Adipocyte (in vitro differentiated cells): ENCODE measurements around the gene PCDHA1.
"Not testable (repeated sequence)": the region's sequence is repeated elsewhere in the genome, so short reads cannot be mapped to it uniquely, and the experiment has no call there.

Source experiments
- DNase-seq: peaks from one replicate; pipeline ENCODE4 v3.0.0-alpha.2; 2015; ENCODE audit warnings: low read depth
- H3K27me3 ChIP-seq: replicated peaks from 2 replicates; pipeline ENCODE4 v1.7.0; 2013; ENCODE audit warnings: mild to moderate bottlenecking, low read length, moderate library complexity; ENCODE audit not compliant: control insufficient read depth, insufficient read depth
- H3K36me3 ChIP-seq: 2 replicates; pipeline ENCODE4 v1.7.0; 2013; ENCODE audit warnings: low read length, mild to moderate bottlenecking, moderate library complexity; ENCODE audit not compliant: control insufficient read depth, insufficient read depth, severe bottlenecking
- H3K4me1 ChIP-seq: 2 replicates; pipeline ENCODE4 v1.7.0; 2013; ENCODE audit warnings: mild to moderate bottlenecking, low read length, moderate library complexity; ENCODE audit not compliant: control insufficient read depth, insufficient read depth
- H3K4me3 ChIP-seq: 2 replicates; pipeline ENCODE4 v1.7.0; 2013; ENCODE audit warnings: mild to moderate bottlenecking, low read length, moderate library complexity
- H3K9ac ChIP-seq: 2 replicates; pipeline ENCODE4 v1.7.0; 2013; ENCODE audit warnings: mild to moderate bottlenecking, low read length, moderate library complexity
- H3K9me3 ChIP-seq: 2 replicates; pipeline ENCODE4 v1.7.0; 2013; ENCODE audit warnings: mild to moderate bottlenecking, low read length, moderate library complexity; ENCODE audit not compliant: control insufficient read depth

Gene PCDHA1

DNA sequence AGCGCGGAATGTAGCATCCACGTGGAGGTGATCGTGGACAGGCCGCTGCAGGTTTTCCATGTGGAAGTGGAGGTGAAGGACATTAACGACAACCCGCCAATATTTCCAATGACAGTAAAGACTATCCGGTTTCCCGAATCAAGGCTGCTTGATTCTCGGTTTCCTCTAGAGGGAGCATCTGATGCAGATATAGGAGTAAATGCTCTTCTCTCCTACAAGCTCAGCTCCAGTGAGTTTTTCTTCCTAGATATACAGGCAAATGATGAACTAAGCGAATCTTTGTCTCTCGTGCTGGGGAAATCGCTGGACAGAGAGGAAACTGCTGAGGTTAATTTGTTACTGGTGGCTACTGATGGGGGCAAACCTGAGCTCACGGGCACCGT, 9.3 kb downstream of the PCDHA1 start:
- no peaks in the 10 kb centered on the region for H3K4me1 ChIP-seq
- peaks cover 54% of the 10 kb centered on the region for H3K9me3 ChIP-seq

DNA sequence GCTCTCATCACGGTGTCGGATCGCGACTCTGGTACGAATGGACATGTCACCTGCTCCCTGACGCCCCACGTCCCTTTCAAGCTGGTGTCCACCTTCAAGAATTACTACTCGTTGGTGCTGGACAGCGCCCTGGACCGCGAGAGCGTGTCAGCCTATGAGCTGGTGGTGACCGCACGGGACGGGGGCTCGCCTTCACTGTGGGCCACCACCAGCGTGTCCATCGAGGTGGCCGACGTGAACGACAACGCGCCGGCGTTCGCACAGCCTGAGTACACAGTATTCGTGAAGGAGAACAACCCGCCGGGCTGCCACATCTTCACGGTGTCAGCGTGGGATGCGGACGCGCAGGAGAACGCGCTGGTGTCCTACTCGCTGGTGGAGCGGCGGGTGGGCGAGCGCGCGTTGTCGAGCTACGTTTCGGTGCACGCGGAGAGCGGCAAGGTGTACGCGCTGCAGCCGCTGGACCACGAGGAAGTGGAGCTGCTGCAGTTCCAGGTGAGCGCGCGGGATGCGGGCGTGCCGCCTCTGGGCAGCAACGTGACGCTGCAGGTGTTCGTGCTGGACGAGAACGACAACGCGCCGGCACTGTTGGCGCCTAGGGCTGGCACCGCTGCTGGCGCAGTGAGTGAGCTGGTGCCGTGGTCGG, 10.3 kb downstream of the PCDHA1 start:
- H3K4me1 ChIP-seq, H3K36me3 ChIP-seq, DNase-seq, H3K4me3 ChIP-seq, H3K27me3 ChIP-seq, H3K9ac ChIP-seq: not testable (repeated sequence)
- H3K9me3 ChIP-seq: peaks cover 54% of the 10 kb centered on the region

More for the DNA sequence above, 9.3 kb downstream of the PCDHA1 start:
- H3K9ac ChIP-seq: no peak overlapping the region
- no peak overlapping the region for H3K4me3 ChIP-seq
- H3K36me3 ChIP-seq: no peaks in the 10 kb centered on the region
- peak; percentile 27 for DNase-seq
- no peaks in the 10 kb centered on the region for H3K27me3 ChIP-seq

DNA sequence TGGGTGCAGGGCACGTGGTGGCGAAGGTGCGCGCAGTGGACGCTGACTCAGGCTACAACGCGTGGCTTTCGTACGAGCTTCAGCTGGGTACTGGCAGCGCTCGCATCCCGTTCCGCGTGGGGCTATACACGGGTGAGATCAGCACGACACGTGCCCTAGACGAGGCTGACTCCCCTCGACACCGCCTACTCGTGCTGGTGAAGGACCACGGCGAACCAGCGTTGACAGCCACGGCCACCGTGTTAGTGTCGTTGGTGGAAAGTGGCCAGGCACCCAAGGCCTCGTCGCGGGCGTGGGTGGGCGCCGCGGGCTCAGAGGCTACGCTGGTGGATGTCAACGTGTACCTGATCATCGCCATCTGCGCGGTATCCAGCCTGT, 10.8 kb downstream of the PCDHA1 start:
- Histone ChIP-seq H3K4me1 (no peaks in the 10 kb centered on the region), H3K4me3 (no peak overlapping the region), H3K9ac (no peak overlapping the region), H3K27me3 (no peaks in the 10 kb centered on the region), H3K36me3 (no peaks in the 10 kb centered on the region), H3K9me3 (peaks cover 56% of the 10 kb centered on the region)
- no peak for DNase-seq

DNA sequence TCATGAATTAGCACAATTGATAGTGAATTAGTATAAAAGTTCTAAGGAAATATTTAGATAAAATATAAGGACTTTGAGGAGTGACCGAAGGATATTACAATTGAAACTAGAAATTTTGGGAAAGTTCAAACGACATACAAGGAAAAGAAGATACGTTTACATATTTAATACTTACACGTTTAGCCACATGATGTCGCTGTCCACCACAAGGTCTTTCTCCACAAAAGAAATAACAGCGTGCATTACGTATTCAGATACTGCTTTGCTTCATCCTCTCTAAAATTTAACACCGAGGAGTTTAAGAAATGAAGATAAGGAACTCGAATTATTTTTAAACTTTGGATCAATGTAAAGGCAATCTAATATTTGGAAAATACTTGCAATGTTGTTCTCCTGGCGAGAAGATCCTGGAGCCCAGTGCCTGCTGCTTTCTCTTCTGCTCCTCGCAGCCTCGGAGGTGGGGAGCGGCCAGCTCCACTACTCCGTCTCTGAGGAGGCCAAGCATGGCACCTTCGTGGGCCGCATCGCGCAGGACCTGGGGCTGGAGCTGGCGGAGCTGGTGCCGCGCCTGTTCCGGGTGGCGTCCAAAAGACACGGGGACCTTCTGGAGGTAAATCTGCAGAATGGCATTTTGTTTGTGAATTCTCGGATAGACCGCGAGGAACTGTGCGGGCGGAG, 15.0 kb downstream of the PCDHA1 start, which contains the start of gene PCDHA3:
Gene PCDHA3 (plus strand): TSS at position 242 of the 678 bp plus-strand sequence.
- Histone ChIP-seq H3K4me3 (peak within 1 kb of the TSS; percentile 69), H3K27me3 (no peaks in the 10 kb centered on the region), H3K36me3 (no peaks in the 10 kb centered on the region), H3K9ac (no peak within 1 kb of the TSS), H3K4me1 (no peaks in the 10 kb centered on the region), H3K9me3 (peaks cover 33% of the 10 kb centered on the region)
- peak; percentile 2 for DNase-seq

DNA sequence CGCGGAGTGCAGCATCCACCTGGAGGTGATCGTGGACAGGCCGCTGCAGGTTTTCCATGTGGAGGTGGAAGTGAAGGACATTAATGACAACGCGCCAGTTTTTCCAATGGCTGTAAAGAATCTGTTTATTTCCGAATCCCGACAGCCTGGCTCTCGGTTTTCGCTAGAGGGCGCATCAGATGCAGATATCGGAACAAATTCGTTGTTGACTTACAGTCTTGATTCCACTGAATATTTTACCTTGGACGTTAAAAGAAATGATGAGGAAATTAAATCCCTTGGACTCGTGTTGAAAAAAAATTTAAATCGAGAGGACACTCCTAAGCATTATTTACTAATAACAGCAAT, 15.5 kb downstream of the PCDHA1 start:
- no peak for DNase-seq
- H3K4me1 ChIP-seq: no peaks in the 10 kb centered on the region
- H3K36me3 ChIP-seq: no peaks in the 10 kb centered on the region
- H3K27me3 ChIP-seq: no peaks in the 10 kb centered on the region
- peak overlapping the region; percentile 69 for H3K4me3 ChIP-seq
- no peak overlapping the region for H3K9ac ChIP-seq
- peaks cover 31% of the 10 kb centered on the region for H3K9me3 ChIP-seq

DNA sequence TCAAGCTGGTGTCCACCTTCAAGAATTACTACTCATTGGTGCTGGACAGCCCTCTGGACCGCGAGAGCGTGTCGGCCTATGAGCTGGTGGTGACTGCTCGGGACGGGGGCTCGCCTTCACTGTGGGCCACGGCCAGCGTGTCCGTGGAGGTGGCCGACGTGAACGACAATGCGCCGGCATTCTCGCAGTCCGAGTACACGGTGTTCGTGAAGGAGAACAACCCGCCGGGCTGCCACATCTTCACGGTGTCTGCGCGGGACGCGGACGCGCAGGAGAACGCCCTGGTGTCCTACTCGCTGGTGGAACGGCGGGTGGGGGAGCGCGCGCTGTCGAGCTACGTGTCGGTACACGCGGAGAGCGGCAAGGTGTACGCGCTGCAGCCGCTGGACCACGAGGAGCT, 16.4 kb downstream of the PCDHA1 start:
- not testable (repeated sequence) for H3K36me3 ChIP-seq, H3K4me3 ChIP-seq, H3K27me3 ChIP-seq, H3K9ac ChIP-seq, DNase-seq, H3K4me1 ChIP-seq
- peaks cover 33% of the 10 kb centered on the region for H3K9me3 ChIP-seq

DNA sequence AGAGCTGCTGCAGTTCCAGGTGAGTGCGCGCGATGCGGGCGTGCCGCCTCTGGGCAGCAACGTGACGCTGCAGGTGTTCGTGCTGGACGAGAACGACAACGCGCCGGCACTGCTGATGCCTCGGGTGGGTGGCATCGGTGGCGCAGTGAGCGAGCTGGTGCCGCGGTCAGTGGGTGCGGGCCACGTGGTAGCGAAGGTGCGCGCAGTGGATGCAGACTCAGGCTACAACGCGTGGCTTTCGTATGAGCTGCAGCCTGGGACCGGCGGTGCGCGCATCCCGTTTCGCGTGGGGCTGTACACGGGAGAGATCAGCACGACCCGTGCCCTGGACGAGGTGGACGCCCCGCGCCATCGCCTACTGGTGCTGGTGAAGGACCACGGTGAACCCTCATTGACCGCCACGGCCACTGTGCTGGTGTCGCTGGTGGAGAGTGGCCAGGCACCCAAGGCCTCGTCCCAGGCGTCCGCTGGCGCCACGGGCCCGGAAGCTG, 16.9 kb downstream of the PCDHA1 start:
- Histone ChIP-seq H3K4me3 (no peak overlapping the region), H3K9me3 (peaks cover 33% of the 10 kb centered on the region), H3K9ac (no peak overlapping the region), H3K4me1 (no peaks in the 10 kb centered on the region), H3K36me3 (no peaks in the 10 kb centered on the region), H3K27me3 (no peaks in the 10 kb centered on the region)
- no peak for DNase-seq

DNA sequence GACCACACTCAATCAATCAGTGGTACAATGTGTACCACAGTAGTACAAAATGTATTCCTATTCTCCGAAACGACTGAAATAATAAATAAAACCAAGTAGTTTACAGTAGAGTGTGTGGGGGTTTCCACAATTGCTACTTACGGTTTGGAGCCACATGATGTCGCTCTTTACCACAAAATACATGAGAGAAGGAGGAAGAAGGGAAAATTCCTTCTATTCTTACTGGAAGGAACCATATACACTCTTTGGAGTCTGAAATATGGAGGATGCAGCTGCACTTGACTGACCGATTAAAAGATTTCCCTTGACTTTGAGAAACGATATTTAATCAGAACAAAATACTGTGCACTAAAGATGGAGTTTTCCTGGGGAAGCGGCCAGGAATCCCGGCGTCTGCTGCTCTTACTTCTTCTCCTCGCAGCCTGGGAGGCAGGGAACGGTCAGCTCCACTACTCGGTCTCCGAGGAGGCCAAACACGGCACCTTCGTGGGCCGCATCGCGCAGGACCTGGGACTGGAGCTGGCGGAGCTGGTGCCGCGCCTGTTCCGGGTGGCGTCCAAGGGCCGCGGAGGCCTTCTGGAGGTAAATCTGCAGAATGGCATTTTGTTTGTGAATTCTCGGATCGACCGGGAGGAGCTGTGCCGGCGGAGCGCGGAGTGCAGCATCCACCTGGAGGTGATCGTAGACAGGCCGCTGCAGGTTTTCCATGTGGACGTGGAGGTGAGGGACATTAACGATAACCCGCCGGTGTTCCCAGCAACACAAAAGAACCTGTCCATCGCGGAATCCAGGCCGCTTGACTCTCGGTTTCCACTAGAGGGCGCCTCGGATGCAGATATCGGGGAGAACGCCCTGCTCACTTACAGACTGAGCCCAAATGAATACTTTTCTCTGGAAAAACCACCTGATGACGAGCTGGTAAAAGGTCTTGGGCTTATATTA, 21.2 kb downstream of the PCDHA1 start, which contains the start of gene PCDHA4:
Gene PCDHA4 (plus strand): TSS at position 235 of the 942 bp plus-strand sequence.
- Histone ChIP-seq H3K36me3 (no peaks in the 10 kb centered on the region), H3K4me1 (no peaks in the 10 kb centered on the region), H3K9me3 (peaks cover 24% of the 10 kb centered on the region), H3K27me3 (no peaks in the 10 kb centered on the region), H3K4me3 (peak within 1 kb of the TSS; percentile 67), H3K9ac (no peak within 1 kb of the TSS)
- no peak for DNase-seq

DNA sequence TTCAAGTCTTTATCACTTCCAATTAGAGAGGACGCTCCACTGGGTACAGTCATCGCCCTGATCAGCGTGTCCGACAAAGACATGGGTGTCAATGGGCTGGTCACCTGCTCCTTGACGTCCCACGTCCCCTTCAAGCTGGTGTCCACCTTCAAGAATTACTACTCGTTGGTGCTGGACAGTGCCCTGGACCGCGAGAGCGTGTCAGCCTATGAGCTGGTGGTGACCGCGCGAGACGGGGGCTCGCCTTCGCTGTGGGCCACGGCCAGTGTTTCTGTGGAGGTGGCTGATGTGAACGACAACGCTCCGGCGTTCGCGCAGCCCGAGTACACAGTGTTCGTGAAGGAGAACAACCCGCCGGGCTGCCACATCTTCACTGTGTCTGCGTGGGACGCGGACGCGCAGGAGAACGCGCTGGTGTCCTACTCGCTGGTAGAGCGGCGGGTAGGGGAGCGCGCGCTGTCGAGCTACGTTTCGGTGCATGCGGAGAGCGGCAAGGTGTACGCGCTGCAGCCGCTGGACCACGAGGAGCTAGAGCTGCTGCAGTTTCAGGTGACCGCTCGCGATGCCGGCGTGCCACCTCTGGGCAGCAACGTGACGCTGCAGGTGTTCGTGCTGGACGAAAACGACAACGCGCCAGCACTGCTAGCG, 22.4 kb downstream of the PCDHA1 start:
- DNase-seq, H3K27me3 ChIP-seq, H3K36me3 ChIP-seq, H3K9ac ChIP-seq, H3K4me3 ChIP-seq, H3K4me1 ChIP-seq: not testable (repeated sequence)
- H3K9me3 ChIP-seq: peaks cover 17% of the 10 kb centered on the region

DNA sequence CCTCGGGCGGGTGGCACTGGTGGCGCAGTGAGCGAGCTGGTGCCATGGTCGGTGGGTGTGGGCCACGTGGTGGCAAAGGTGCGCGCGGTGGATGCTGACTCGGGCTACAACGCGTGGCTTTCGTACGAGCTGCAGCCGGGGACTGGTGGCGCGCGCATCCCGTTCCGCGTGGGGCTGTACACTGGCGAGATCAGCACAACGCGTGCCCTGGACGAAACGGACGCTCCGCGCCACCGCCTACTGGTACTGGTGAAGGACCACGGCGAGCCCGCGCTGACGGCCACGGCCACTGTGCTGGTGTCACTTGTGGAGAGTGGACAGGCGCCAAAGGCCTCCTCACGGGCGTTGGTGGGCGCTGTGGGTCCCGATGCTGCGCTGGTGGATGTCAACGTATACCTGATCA, 22.9 kb downstream of the PCDHA1 start:
- H3K4me3 ChIP-seq: no peak overlapping the region
- no peaks in the 10 kb centered on the region for H3K36me3 ChIP-seq
- H3K4me1 ChIP-seq: no peaks in the 10 kb centered on the region
- H3K27me3 ChIP-seq: no peaks in the 10 kb centered on the region
- DNase-seq: no peak
- H3K9me3 ChIP-seq: peaks cover 17% of the 10 kb centered on the region
- no peak overlapping the region for H3K9ac ChIP-seq
